Choroid plexus epithelial cell (primary cell): ENCODE data around the gene MYLK.
"Not testable (repeated sequence)": the region's sequence is repeated elsewhere in the genome, so short reads cannot be mapped to it uniquely, and the experiment has no call there.

ENCODE experiments used
- DNase-seq: peaks from one replicate; pipeline ENCODE4 v3.0.0-alpha.2; 2010; ENCODE audit warnings: low read depth
- H3K4me3 ChIP-seq: 2 replicates; pipeline ENCODE4 v1.5.1; 2011; ENCODE audit warnings: low read depth, mild to moderate bottlenecking, control low read depth, low read length, moderate library complexity
- CTCF ChIP-seq: conservative IDR thresholded peaks from 2 replicates; pipeline ENCODE4 v1.5.1; 2011; ENCODE audit warnings: low read depth, mild to moderate bottlenecking, control low read depth, inconsistent platforms, low read length, moderate library complexity

Gene MYLK

GRCh38 chr3:123722456-123722855 is 161.7 kb downstream of the MYLK start:
- H3K4me3 ChIP-seq = no peak overlapping the region
- no peak for DNase-seq
- TF ChIP-seq CTCF = no peak

DNA sequence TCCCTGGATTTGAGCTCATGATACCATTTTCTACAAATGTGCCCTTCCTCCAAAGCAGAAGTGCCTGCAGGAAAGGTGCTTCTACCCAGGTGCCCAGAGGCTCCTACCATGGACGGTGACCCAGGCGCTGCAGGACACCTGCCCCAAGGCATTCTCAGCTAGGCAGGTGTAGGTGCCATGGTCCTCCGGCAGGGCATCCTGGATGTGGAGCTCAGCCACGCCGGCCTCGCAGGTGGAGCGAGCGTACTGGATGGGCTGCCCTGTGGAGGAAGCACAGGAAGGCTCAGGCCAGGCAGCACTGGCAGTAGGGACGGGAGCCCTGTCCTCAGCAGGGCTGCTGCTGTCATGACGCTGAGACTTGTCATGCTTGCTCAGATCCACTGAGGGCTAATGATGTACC is 162.1 kb downstream of the MYLK start:
- no peak for TF ChIP-seq CTCF

DNA sequence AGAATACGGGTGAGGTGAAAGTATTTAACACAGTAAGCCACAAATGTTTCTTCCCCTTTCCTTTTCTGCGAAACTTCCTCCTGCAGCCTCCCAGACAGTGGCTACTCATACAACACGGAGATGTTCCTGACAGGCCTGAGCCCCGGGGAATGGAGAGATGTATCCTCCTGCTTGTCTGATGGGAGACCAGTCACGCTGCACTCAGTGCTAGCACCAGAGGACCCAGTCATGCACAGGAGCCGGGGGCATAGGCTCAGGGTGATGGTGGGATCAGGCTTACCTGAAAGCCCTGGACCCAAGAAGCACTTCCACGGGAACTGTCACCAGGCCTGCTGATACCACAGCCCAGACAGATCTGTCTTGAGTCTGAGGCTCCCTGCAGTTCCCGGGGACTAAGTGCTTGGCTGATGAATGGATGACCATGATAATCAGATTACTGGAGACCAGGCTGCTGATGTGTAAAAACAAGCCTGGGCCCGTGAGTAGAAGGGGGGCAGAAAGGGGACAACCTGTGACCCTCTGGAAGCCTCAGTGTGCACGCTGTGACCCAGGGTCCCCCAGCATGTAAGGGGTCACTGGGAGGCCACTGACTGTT is 162.9 kb downstream of the MYLK start:
- H3K4me3 ChIP-seq, DNase-seq: not testable (repeated sequence)

More for the DNA sequence above, 162.1 kb downstream of the MYLK start:
- no peak for DNase-seq
- H3K4me3 ChIP-seq = no peak overlapping the region

DNA sequence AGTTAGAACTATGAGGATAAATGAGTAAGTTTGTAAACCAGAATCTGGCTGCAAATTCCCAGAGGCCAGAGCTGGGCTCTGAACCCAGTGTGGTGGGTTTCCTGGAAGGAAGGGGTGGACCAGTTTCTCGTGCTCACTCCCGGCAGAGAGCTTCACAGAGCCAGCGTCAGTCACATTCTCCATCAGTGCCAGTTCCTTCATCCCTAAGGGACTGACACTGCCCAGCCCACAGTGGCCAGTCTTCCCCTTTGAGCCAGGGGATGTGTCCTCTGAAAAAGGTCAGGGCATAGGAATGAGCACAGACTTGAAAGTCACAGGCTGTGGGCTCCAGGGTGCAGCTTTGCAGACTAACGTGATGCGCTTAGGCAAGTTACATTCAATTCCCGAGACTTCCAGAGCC is 163.5 kb downstream of the MYLK start:
- DNase-seq = no peak
- TF ChIP-seq CTCF = no peak
- H3K4me3 ChIP-seq = no peak overlapping the region

DNA sequence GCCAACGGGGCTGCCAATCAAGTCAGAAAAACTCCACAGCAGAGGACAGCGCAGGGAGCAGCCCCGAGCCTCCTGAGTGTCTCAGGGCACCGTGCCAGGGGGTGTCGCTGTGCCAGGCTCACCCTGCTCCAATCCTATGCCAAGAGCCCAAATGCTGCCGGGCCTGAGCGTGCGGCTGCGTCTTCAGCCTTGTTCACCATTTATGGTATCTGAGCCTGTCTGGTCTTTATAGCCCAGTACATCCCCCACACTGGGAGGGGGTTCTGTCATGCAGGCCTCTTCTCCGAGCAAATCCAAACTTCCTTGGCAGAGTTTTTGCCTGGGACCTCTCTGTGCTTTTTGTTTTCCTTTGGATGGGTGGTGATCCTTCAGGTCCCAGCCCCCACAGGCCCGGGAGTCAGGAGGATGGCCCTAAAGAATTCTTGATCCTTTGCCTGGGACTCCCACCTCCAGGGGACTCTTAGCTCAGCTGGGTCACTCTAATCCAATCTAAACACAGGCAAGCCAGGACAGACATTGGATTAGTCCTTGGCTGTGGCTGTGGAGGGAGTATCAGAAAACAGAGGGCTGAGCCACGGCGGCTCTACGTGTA is 164.2 kb downstream of the MYLK start:
- TF ChIP-seq CTCF = no peak
- no peak overlapping the region for H3K4me3 ChIP-seq
- DNase-seq = no peak

DNA sequence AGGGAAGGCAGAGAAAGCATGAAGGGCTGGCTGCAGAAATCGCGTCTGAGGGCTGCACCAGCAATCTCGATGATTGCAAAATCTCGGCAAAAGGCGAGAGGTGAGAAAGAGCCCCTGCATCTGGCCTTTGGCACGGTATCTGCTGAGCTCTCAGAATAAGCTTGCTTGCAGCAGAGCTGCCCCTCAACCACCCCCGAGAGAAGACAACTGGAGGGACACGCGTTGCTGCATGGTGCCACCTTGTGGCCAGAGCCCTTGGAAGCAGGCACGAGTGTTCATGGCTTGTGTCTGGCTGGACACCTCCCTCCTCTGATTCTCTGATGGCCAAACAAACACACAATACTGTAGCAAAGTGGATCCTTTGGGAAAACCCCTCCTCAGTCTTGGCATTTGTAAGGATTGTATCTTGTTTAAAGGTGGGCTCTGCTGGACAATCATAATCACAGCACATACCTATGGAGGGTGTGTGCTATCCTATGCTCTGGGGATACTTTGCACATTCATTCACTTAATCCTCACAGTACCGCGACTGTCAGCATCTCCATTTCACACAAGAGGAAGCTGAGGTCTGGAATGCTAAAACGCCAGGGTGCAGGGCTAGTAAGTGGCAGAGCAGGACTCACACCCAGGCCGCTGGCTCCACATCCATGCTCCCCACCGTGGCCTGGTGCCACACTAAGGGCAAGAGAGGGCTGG is 164.9 kb downstream of the MYLK start:
- TF ChIP-seq CTCF = peak; percentile 82
- not testable (repeated sequence) for H3K4me3 ChIP-seq
- DNase-seq = peak; percentile 91

GRCh38 chr3:123718108-123718507 is 166.0 kb downstream of the MYLK start:
- DNase-seq = no peak
- TF ChIP-seq CTCF = peak; percentile 0
- no peak overlapping the region for H3K4me3 ChIP-seq

DNA sequence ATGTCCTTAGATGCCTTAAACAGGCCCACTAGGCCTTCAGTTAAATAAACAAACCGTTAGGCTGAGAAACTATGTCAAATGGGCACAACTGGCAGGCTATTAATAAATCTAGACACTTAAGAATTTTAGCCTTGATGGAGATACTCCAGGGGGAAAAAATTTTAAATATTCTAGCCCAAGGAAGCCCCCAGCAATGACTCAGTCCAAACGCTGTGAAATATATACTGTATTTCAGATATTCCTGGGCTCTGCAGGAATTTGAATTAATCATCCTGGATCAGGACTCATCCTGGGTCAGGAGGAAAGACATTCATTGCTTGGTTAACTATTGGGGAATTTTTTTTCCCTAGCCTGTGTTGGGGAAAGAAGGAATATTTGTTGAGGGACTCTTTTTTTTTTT is 166.7 kb downstream of the MYLK start:
- DNase-seq = not testable (repeated sequence)

More for the DNA sequence above, 166.7 kb downstream of the MYLK start:
- H3K4me3 ChIP-seq = not testable (repeated sequence)
